HG03469 (cell line): ENCODE data around the gene HSP90AB1.
"Not testable (repeated sequence)": the region's sequence is repeated elsewhere in the genome, so short reads cannot be mapped to it uniquely, and the experiment has no call there.

Source experiments
- ATAC-seq: cut with Tn5 transposase; IDR thresholded peaks from one replicate; pipeline ENCODE4 v1.9.1; 2021; ENCODE audit warnings: mild to moderate bottlenecking, moderate library complexity, moderate number of reproducible peaks; ENCODE audit not compliant: unreplicated experiment

HSP90AB1 gene

GRCh38 chr6:44221961-44222335 is 25.0 kb upstream of the HSP90AB1 start:
- ATAC-seq = no peak

- no peak for ATAC-seq
Measured at GRCh38 chr6:44222486-44223318, 24.2 kb upstream of the HSP90AB1 start.

GRCh38 chr6:44223319-44224028 is 23.4 kb upstream of the HSP90AB1 start, which contains the start of gene SLC29A1:
TSS of gene SLC29A1 (plus strand) at chr6:44223595. CDS start at chr6:44227314, 3,719 bp downstream.
- ATAC-seq = no peak

GRCh38 chr6:44224029-44224964 is 22.6 kb upstream of the HSP90AB1 start:
- ATAC-seq = no peak

- ATAC-seq = no peak
Measured at GRCh38 chr6:44224965-44225305, 22.0 kb upstream of the HSP90AB1 start.

- no peak for ATAC-seq
Measured at GRCh38 chr6:44225579-44226325, 21.1 kb upstream of the HSP90AB1 start.

GRCh38 chr6:44226368-44227147 is 20.3 kb upstream of the HSP90AB1 start:
- ATAC-seq = no peak

- ATAC-seq = no peak
Measured at GRCh38 chr6:44227148-44227793, 19.6 kb upstream of the HSP90AB1 start.

GRCh38 chr6:44228031-44228430 is 18.9 kb upstream of the HSP90AB1 start:
- no peak for ATAC-seq

GRCh38 chr6:44228433-44228832 is 18.5 kb upstream of the HSP90AB1 start:
- no peak for ATAC-seq

GRCh38 chr6:44228836-44229235 is 18.1 kb upstream of the HSP90AB1 start:
- ATAC-seq = no peak

GRCh38 chr6:44229376-44230033 is 17.4 kb upstream of the HSP90AB1 start:
- ATAC-seq = no peak

GRCh38 chr6:44230034-44230675 is 16.7 kb upstream of the HSP90AB1 start:
- ATAC-seq = no peak

GRCh38 chr6:44231426-44231825 is 15.5 kb upstream of the HSP90AB1 start:
- ATAC-seq = not testable (repeated sequence)

- ATAC-seq = no peak
Measured at GRCh38 chr6:44232676-44233566, 14.0 kb upstream of the HSP90AB1 start.

GRCh38 chr6:44233567-44234100 is 13.3 kb upstream of the HSP90AB1 start:
- ATAC-seq = no peak
